Measurements from ENCODE around the gene CYP27C1.

Gene CYP27C1

DNA sequence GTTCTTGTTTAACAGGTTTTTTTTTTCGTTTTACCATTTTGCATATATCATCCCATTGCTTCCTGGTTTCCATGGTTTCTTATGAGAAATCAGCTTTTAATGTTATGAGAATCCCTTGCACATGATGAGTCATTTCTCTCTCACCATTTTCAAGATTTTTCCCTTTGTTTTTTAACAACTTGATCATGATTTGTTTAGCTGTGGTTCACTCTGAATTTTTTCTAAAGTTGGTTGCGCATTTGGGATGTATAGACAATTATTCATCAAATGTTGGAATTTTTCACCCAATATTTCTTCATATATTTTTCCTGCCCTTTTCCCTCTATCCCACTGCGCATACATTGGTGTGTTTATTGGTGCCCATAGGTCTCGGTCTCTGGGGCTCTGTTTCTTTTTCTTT lies 70.7 kb downstream of the CYP27C1 start:
- no peaks in the 10 kb centered on the region for H3F3A ChIP-seq (ENCODE audit: insufficient read depth, low read length)
- no peaks in the 10 kb centered on the region for H3K79me2 ChIP-seq (ENCODE audit: insufficient read depth, low read length)
- no peak overlapping the region for H3K27ac ChIP-seq (ENCODE audit: low read depth, low read length, poor library complexity, severe bottlenecking)
- H3K27me3 ChIP-seq (ENCODE audit: insufficient read depth, low read length): no peaks in the 10 kb centered on the region; the same call in 1 of the 2 replicates
- peaks cover 4% of the 10 kb centered on the region; the same call in 1 of the 2 replicates for H3K9me3 ChIP-seq (ENCODE audit: low read length)
- no peak overlapping the region for H3K9ac ChIP-seq (ENCODE audit: low read length)
- H3K36me3 ChIP-seq (ENCODE audit: insufficient read depth, low read length): no peaks in the 10 kb centered on the region
- no peak overlapping the region for H2AFZ ChIP-seq (ENCODE audit: low read length)
- H4K20me1 ChIP-seq (ENCODE audit: insufficient read depth, low read length): no peaks in the 10 kb centered on the region
- TF ChIP-seq CTCF (IDR thresholded peaks at IDR 0.05; ENCODE audit: low read length): no peak
- no peak for TF ChIP-seq EZH2 (IDR thresholded peaks at IDR 0.05; ENCODE audit: borderline replicate concordance, low read length)
- H3K4me3 ChIP-seq (ENCODE audit: low read depth, low read length, poor library complexity, severe bottlenecking): no peak overlapping the region
- no peak overlapping the region for H3K4me2 ChIP-seq (ENCODE audit: low read length)
- no peaks in the 10 kb centered on the region for H3K4me1 ChIP-seq (ENCODE audit: insufficient read depth, low read length, severe bottlenecking)
- no peaks in the 10 kb centered on the region; the same call in 1 of the 2 replicates for H3K9me2 ChIP-seq (ENCODE audit: low read depth, low read length)

DNA sequence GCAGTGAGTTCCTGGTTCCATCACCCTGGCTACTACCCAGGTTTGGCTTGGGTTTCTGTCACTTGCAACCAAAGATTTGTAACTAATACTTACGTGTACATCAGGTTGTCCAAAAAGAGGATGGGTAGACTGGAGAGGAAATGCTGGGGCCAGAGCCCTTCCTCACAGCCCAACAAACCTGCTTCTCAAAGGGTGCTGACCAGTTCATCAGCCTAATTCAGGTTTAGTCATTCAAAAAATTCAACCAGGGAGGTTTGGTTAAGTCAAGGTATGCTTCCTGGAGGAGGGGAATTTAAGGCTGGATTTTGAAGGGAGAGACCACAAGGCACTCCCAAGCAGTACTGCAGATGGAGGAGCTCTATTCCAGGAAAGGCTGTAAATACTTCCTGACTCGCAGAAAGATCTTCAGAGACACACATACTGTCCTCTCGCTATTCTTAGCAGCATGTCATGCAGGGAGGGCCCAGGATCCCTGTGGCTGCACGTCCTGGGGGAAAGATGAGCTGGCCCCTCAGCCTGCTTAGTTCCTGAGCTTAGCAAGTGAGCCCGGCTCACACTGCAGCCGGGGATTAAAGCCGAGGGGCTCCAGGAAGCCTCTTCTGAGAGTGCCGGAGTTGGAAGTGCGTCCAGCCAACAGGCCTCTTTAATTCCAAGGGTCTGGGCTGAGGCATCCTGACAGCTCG lies 73.1 kb downstream of the CYP27C1 start:
- no peak overlapping the region for H2AFZ ChIP-seq (ENCODE audit: low read length)
- H4K20me1 ChIP-seq (ENCODE audit: insufficient read depth, low read length): no peaks in the 10 kb centered on the region
- peaks cover 4% of the 10 kb centered on the region; the same call in 1 of the 2 replicates for H3K9me3 ChIP-seq (ENCODE audit: low read length)
- no peak overlapping the region for H3K27ac ChIP-seq (ENCODE audit: low read depth, low read length, poor library complexity, severe bottlenecking)
- H3K27me3 ChIP-seq (ENCODE audit: insufficient read depth, low read length): no peaks in the 10 kb centered on the region; the same call in 1 of the 2 replicates
- no peaks in the 10 kb centered on the region for H3K79me2 ChIP-seq (ENCODE audit: insufficient read depth, low read length)
- no peaks in the 10 kb centered on the region for H3K4me1 ChIP-seq (ENCODE audit: insufficient read depth, low read length, severe bottlenecking)
- no peak overlapping the region for H3K4me2 ChIP-seq (ENCODE audit: low read length)
- H3K9me2 ChIP-seq (ENCODE audit: low read depth, low read length): no peaks in the 10 kb centered on the region; the same call in 1 of the 2 replicates
- no peak overlapping the region for H3K9ac ChIP-seq (ENCODE audit: low read length)
- H3F3A ChIP-seq (ENCODE audit: insufficient read depth, low read length): no peaks in the 10 kb centered on the region
- no peaks in the 10 kb centered on the region for H3K36me3 ChIP-seq (ENCODE audit: insufficient read depth, low read length)
- TF ChIP-seq EZH2 (IDR thresholded peaks at IDR 0.05; ENCODE audit: borderline replicate concordance, low read length) (no peak), CTCF (IDR thresholded peaks at IDR 0.05; ENCODE audit: low read length) (no peak)
- no peak overlapping the region for H3K4me3 ChIP-seq (ENCODE audit: low read depth, low read length, poor library complexity, severe bottlenecking)

GRCh38 chr2:127146071-127146725 lies 73.9 kb downstream of the CYP27C1 start:
- Histone ChIP-seq H3K4me3 (ENCODE audit: low read depth, low read length, poor library complexity, severe bottlenecking) (no peak overlapping the region), H3K9me3 (ENCODE audit: low read length) (peaks cover 3% of the 10 kb centered on the region; the same call in 1 of the 2 replicates), H3K27ac (ENCODE audit: low read depth, low read length, poor library complexity, severe bottlenecking) (no peak overlapping the region), H3K9me2 (ENCODE audit: low read depth, low read length) (no peaks in the 10 kb centered on the region; the same call in 1 of the 2 replicates), H3K36me3 (ENCODE audit: insufficient read depth, low read length) (no peaks in the 10 kb centered on the region), H3K9ac (ENCODE audit: low read length) (no peak overlapping the region), H3K79me2 (ENCODE audit: insufficient read depth, low read length) (no peaks in the 10 kb centered on the region), H2AFZ (ENCODE audit: low read length) (no peak overlapping the region), H3K27me3 (ENCODE audit: insufficient read depth, low read length) (no peaks in the 10 kb centered on the region; the same call in 1 of the 2 replicates), H3F3A (ENCODE audit: insufficient read depth, low read length) (no peaks in the 10 kb centered on the region), H3K4me2 (ENCODE audit: low read length) (no peak overlapping the region), H3K4me1 (ENCODE audit: insufficient read depth, low read length, severe bottlenecking) (no peaks in the 10 kb centered on the region), H4K20me1 (ENCODE audit: insufficient read depth, low read length) (no peaks in the 10 kb centered on the region)
- TF ChIP-seq CTCF (IDR thresholded peaks at IDR 0.05; ENCODE audit: low read length) (no peak), EZH2 (IDR thresholded peaks at IDR 0.05; ENCODE audit: borderline replicate concordance, low read length) (no peak)

Data from OCI-LY1 (cell line).